HEK293 (cell line): Measurements from ENCODE around the gene TLE3.
A peak's percentile ranks its signal among the peaks of the same experiment; 100 is the strongest.

Experiments
- GLIS2 ChIP-seq: fragments of 450-650 bp; formaldehyde crosslinking; IDR thresholded peaks from 2 replicates; pipeline ENCODE4 v1.5.1; 2016; ENCODE audit warnings: missing biosample characterization, missing genetic modification characterization
- OVOL3 ChIP-seq: fragments of 450-650 bp; formaldehyde crosslinking; IDR thresholded peaks from 2 replicates; pipeline ENCODE4 v1.5.1; 2016; ENCODE audit warnings: missing biosample characterization, missing genetic modification characterization
- SALL2 ChIP-seq: fragments of 450-650 bp; formaldehyde crosslinking; IDR thresholded peaks from 2 replicates; pipeline ENCODE4 v1.5.0; 2017; ENCODE audit warnings: missing biosample characterization, mild to moderate bottlenecking, missing genetic modification characterization, borderline replicate concordance
- SP2 ChIP-seq: fragments of 450-650 bp; formaldehyde crosslinking; IDR thresholded peaks from 2 replicates; pipeline ENCODE4 v1.5.1; 2016; ENCODE audit warnings: missing biosample characterization, missing genetic modification characterization
- ZFHX2 ChIP-seq: fragments of 450-650 bp; formaldehyde crosslinking; conservative IDR thresholded peaks from 2 replicates; pipeline ENCODE4 v1.5.1; 2016; ENCODE audit warnings: missing biosample characterization, missing genetic modification characterization
- ZNF114 ChIP-seq: fragments of 450-650 bp; formaldehyde crosslinking; IDR thresholded peaks from 2 replicates; pipeline ENCODE4 v1.5.0; 2017; ENCODE audit warnings: missing biosample characterization, missing genetic modification characterization
- ZNF155 ChIP-seq: fragments of 450-650 bp; formaldehyde crosslinking; IDR thresholded peaks from 2 replicates; pipeline ENCODE4 v1.5.1; 2016; ENCODE audit warnings: missing biosample characterization, missing genetic modification characterization
- ZNF157 ChIP-seq: fragments of 450-650 bp; formaldehyde crosslinking; IDR thresholded peaks from 2 replicates; pipeline ENCODE4 v1.5.1; 2016; ENCODE audit warnings: missing biosample characterization, missing genetic modification characterization
- ZNF169 ChIP-seq: fragments of 450-650 bp; formaldehyde crosslinking; IDR thresholded peaks from 2 replicates; pipeline ENCODE4 v1.5.1; 2016; ENCODE audit warnings: missing biosample characterization, missing genetic modification characterization
- ZNF274 ChIP-seq, 2 experiments: fragments of 200-500 bp in 1 of 2; fragments of 450-650 bp in 1 of 2; sonication (Bioruptor generic) in 1 of 2; formaldehyde crosslinking in 1 of 2; IDR thresholded peaks; 2 replicates each; pipeline versions ENCODE4 v1.5.1 to v1.6.1; 2014 to 2016; ENCODE audit warnings: borderline replicate concordance in 1 of 2, inconsistent platforms in 1 of 2, low read length in 1 of 2, missing biosample characterization in 1 of 2, missing genetic modification characterization in 1 of 2
- ZNF292 ChIP-seq: fragments of 450-650 bp; formaldehyde crosslinking; IDR thresholded peaks from 2 replicates; pipeline ENCODE4 v1.5.1; 2016; ENCODE audit warnings: low read depth, missing biosample characterization, missing genetic modification characterization, borderline replicate concordance
- ZNF302 ChIP-seq: fragments of 450-650 bp; formaldehyde crosslinking; IDR thresholded peaks from 2 replicates; pipeline ENCODE4 v1.5.1; 2016; ENCODE audit warnings: missing biosample characterization, missing genetic modification characterization, low read depth
- ZNF324 ChIP-seq: fragments of 450-650 bp; formaldehyde crosslinking; IDR thresholded peaks from 2 replicates; pipeline ENCODE4 v1.5.1; 2016; ENCODE audit warnings: missing biosample characterization, missing genetic modification characterization
- ZNF48 ChIP-seq: fragments of 450-650 bp; formaldehyde crosslinking; IDR thresholded peaks from 2 replicates; pipeline ENCODE4 v1.5.1; 2016; ENCODE audit warnings: missing biosample characterization, missing genetic modification characterization
- ZNF548 ChIP-seq: fragments of 450-650 bp; formaldehyde crosslinking; IDR thresholded peaks from 2 replicates; pipeline ENCODE4 v1.5.1; 2016; ENCODE audit warnings: missing biosample characterization, missing genetic modification characterization
- ZNF555 ChIP-seq: fragments of 450-650 bp; formaldehyde crosslinking; conservative IDR thresholded peaks from 2 replicates; pipeline ENCODE4 v1.5.1; 2017; ENCODE audit warnings: missing biosample characterization, mild to moderate bottlenecking, missing genetic modification characterization, inconsistent platforms
- ZNF623 ChIP-seq: fragments of 450-650 bp; formaldehyde crosslinking; IDR thresholded peaks from 2 replicates; pipeline ENCODE4 v1.5.1; 2016; ENCODE audit warnings: missing biosample characterization, missing genetic modification characterization
- ZNF792 ChIP-seq: fragments of 450-650 bp; formaldehyde crosslinking; IDR thresholded peaks from 2 replicates; pipeline ENCODE4 v1.5.1; 2016; ENCODE audit warnings: missing biosample characterization, missing genetic modification characterization
- ZSCAN23 ChIP-seq: fragments of 450-650 bp; formaldehyde crosslinking; IDR thresholded peaks from 2 replicates; pipeline ENCODE4 v1.5.1; 2016; ENCODE audit warnings: missing biosample characterization, missing genetic modification characterization
- ZXDB ChIP-seq: fragments of 450-650 bp; formaldehyde crosslinking; IDR thresholded peaks from 2 replicates; pipeline ENCODE4 v1.5.1; 2016; ENCODE audit warnings: missing biosample characterization, missing genetic modification characterization
- TF ChIP-seq, protein P1 (sequence below): fragments of 450-650 bp; formaldehyde crosslinking; IDR thresholded peaks from 2 replicates; pipeline ENCODE4 v1.5.1; 2017; ENCODE audit warnings: missing biosample characterization, missing genetic modification characterization
- TF ChIP-seq, protein P2 (sequence below): fragments of 450-650 bp; formaldehyde crosslinking; IDR thresholded peaks from 2 replicates; pipeline ENCODE4 v1.5.1; 2016; ENCODE audit warnings: missing biosample characterization, missing genetic modification characterization, borderline replicate concordance
- TF ChIP-seq, protein P3 (sequence below): fragments of 450-650 bp; formaldehyde crosslinking; IDR thresholded peaks from 2 replicates; pipeline ENCODE4 v1.5.1; 2016; ENCODE audit warnings: missing biosample characterization, missing genetic modification characterization
- TF ChIP-seq, protein P4 (sequence below): fragments of 450-650 bp; formaldehyde crosslinking; IDR thresholded peaks from 2 replicates; pipeline ENCODE4 v1.5.1; 2016; ENCODE audit warnings: missing biosample characterization, missing genetic modification characterization
- TF ChIP-seq, protein P5 (sequence below): fragments of 450-650 bp; formaldehyde crosslinking; IDR thresholded peaks from 2 replicates; pipeline ENCODE4 v1.5.1; 2017; ENCODE audit warnings: missing biosample characterization, mild to moderate bottlenecking, missing genetic modification characterization, moderate library complexity

Gene TLE3

DNA sequence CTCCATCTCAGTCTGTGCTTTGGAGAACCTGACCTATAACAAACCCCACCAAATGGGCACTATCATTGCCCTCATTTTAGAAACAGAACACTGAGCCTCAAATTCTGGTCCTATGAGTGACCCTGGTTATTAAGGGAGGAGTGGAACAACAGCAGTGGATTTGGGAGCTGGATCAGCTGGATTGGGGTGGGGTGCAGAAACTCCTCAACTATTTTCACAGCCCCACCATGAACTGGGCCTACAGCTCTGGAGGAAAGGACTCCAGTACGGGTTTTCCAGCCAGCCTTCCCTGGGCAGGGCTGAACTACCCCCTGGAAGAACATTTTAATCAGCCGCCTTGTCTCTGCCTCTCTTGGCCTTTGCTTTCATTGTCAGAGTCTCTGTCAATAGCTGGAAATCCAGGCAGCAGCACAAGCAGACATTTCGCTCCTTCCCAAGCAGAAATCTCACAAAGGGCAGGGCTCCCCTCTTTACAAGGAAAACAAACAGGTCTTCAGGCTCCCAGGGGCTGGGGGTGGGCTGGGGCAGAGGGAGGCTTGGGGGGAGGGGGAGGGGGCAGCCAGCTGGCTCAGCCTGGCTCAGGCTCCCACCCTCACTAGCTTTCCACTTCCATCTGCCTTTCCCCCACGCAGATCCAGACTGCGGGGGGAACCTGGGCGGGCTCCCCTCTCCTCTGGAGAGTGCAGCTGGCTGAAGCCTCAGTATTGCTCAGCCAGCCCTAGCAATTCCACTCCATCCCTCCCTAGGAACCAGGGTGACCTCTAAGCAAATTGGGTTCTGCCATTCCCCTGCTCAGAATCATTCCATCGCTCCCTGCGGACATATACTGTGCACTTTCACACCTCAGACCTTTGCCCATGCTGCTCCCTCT is 13.7 kb upstream of the TLE3 start (continued):
- TF ChIP-seq ZNF623 (tag by site-specific recombination): no peak
- TF ChIP-seq, protein P1, sequence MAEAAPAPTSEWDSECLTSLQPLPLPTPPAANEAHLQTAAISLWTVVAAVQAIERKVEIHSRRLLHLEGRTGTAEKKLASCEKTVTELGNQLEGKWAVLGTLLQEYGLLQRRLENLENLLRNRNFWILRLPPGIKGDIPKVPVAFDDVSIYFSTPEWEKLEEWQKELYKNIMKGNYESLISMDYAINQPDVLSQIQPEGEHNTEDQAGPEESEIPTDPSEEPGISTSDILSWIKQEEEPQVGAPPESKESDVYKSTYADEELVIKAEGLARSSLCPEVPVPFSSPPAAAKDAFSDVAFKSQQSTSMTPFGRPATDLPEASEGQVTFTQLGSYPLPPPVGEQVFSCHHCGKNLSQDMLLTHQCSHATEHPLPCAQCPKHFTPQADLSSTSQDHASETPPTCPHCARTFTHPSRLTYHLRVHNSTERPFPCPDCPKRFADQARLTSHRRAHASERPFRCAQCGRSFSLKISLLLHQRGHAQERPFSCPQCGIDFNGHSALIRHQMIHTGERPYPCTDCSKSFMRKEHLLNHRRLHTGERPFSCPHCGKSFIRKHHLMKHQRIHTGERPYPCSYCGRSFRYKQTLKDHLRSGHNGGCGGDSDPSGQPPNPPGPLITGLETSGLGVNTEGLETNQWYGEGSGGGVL (tag by site-specific recombination): peak; percentile 94
- TF ChIP-seq ZSCAN23 (tag by site-specific recombination): no peak
- TF ChIP-seq, protein P2, sequence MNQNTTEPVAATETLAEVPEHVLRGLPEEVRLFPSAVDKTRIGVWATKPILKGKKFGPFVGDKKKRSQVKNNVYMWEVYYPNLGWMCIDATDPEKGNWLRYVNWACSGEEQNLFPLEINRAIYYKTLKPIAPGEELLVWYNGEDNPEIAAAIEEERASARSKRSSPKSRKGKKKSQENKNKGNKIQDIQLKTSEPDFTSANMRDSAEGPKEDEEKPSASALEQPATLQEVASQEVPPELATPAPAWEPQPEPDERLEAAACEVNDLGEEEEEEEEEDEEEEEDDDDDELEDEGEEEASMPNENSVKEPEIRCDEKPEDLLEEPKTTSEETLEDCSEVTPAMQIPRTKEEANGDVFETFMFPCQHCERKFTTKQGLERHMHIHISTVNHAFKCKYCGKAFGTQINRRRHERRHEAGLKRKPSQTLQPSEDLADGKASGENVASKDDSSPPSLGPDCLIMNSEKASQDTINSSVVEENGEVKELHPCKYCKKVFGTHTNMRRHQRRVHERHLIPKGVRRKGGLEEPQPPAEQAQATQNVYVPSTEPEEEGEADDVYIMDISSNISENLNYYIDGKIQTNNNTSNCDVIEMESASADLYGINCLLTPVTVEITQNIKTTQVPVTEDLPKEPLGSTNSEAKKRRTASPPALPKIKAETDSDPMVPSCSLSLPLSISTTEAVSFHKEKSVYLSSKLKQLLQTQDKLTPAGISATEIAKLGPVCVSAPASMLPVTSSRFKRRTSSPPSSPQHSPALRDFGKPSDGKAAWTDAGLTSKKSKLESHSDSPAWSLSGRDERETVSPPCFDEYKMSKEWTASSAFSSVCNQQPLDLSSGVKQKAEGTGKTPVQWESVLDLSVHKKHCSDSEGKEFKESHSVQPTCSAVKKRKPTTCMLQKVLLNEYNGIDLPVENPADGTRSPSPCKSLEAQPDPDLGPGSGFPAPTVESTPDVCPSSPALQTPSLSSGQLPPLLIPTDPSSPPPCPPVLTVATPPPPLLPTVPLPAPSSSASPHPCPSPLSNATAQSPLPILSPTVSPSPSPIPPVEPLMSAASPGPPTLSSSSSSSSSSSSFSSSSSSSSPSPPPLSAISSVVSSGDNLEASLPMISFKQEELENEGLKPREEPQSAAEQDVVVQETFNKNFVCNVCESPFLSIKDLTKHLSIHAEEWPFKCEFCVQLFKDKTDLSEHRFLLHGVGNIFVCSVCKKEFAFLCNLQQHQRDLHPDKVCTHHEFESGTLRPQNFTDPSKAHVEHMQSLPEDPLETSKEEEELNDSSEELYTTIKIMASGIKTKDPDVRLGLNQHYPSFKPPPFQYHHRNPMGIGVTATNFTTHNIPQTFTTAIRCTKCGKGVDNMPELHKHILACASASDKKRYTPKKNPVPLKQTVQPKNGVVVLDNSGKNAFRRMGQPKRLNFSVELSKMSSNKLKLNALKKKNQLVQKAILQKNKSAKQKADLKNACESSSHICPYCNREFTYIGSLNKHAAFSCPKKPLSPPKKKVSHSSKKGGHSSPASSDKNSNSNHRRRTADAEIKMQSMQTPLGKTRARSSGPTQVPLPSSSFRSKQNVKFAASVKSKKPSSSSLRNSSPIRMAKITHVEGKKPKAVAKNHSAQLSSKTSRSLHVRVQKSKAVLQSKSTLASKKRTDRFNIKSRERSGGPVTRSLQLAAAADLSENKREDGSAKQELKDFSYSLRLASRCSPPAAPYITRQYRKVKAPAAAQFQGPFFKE (tag by site-specific recombination): no peak
- TF ChIP-seq ZXDB (tag by site-specific recombination): peak; percentile 89
- TF ChIP-seq ZNF169 (tag by site-specific recombination): no peak
- TF ChIP-seq OVOL3: no peak
- no peak for TF ChIP-seq ZNF292 (tag by site-specific recombination)
- TF ChIP-seq ZNF114: no peak
- no peak for TF ChIP-seq ZNF792 (tag by site-specific recombination)
- TF ChIP-seq, protein P3, sequence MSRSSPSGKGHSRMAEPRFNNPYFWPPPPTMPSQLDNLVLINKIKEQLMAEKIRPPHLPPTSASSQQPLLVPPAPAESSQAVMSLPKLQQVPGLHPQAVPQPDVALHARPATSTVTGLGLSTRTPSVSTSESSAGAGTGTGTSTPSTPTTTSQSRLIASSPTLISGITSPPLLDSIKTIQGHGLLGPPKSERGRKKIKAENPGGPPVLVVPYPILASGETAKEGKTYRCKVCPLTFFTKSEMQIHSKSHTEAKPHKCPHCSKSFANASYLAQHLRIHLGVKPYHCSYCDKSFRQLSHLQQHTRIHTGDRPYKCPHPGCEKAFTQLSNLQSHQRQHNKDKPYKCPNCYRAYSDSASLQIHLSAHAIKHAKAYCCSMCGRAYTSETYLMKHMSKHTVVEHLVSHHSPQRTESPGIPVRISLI (tag by site-specific recombination): 0 out of 2 replicates have a peak, but pooled peaks have one; percentile 69
- TF ChIP-seq ZNF548: no peak
- no peak for TF ChIP-seq ZNF48 (tag by site-specific recombination)
- peak; percentile 77 for TF ChIP-seq GLIS2 (tag by site-specific recombination)
- peak; percentile 90 for TF ChIP-seq ZNF324
- TF ChIP-seq ZNF157 (tag by site-specific recombination): no peak
- TF ChIP-seq ZNF155 (tag by site-specific recombination): no peak
- TF ChIP-seq, protein P4, sequence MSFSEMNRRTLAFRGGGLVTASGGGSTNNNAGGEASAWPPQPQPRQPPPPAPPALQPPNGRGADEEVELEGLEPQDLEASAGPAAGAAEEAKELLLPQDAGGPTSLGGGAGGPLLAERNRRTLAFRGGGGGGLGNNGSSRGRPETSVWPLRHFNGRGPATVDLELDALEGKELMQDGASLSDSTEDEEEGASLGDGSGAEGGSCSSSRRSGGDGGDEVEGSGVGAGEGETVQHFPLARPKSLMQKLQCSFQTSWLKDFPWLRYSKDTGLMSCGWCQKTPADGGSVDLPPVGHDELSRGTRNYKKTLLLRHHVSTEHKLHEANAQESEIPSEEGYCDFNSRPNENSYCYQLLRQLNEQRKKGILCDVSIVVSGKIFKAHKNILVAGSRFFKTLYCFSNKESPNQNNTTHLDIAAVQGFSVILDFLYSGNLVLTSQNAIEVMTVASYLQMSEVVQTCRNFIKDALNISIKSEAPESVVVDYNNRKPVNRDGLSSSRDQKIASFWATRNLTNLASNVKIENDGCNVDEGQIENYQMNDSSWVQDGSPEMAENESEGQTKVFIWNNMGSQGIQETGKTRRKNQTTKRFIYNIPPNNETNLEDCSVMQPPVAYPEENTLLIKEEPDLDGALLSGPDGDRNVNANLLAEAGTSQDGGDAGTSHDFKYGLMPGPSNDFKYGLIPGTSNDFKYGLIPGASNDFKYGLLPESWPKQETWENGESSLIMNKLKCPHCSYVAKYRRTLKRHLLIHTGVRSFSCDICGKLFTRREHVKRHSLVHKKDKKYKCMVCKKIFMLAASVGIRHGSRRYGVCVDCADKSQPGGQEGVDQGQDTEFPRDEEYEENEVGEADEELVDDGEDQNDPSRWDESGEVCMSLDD: no peak
- TF ChIP-seq, protein P5, sequence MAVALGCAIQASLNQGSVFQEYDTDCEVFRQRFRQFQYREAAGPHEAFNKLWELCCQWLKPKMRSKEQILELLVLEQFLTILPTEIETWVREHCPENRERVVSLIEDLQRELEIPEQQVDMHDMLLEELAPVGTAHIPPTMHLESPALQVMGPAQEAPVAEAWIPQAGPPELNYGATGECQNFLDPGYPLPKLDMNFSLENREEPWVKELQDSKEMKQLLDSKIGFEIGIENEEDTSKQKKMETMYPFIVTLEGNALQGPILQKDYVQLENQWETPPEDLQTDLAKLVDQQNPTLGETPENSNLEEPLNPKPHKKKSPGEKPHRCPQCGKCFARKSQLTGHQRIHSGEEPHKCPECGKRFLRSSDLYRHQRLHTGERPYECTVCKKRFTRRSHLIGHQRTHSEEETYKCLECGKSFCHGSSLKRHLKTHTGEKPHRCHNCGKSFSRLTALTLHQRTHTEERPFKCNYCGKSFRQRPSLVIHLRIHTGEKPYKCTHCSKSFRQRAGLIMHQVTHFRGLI (tag by site-specific recombination): peak; percentile 57; the same call in 1 of the 2 replicates
- no peak for TF ChIP-seq ZNF555 (tag by site-specific recombination)
- peak; percentile 35; the same call in 1 of the 2 replicates for TF ChIP-seq SP2 (tag by site-specific recombination)
- no peak for TF ChIP-seq SALL2 (tag by site-specific recombination)
- TF ChIP-seq ZNF274 (IDR thresholded peaks at IDR 0.05; ENCODE audit: low read length): no peak
- TF ChIP-seq ZNF274 (tag by site-specific recombination; IDR thresholded peaks at IDR 0.05; ENCODE audit: borderline replicate concordance): no peak
- TF ChIP-seq ZNF302 (tag by site-specific recombination): no peak
- peak; percentile 53; the same call in 1 of the 2 replicates for TF ChIP-seq ZFHX2 (tag by site-specific recombination)
